Mucosa of rectum (tissue), 2 donors: ENCODE measurements around the gene TNS1.
"Not testable (repeated sequence)": the region's sequence is repeated elsewhere in the genome, so short reads cannot be mapped to it uniquely, and the experiment has no call there.

Source experiments
- H3K27ac ChIP-seq, 2 donors: one replicate each; pipeline ENCODE4 v1.7.0; 2013; ENCODE audit warnings: inconsistent platforms in 2 of 2, low read depth in 2 of 2, low read length in 2 of 2
- H3K27me3 ChIP-seq, 2 donors: one replicate each; pipeline ENCODE4 v1.7.0; 2013; ENCODE audit warnings: low read length in 2 of 2; ENCODE audit not compliant: control insufficient read depth in 2 of 2, insufficient read depth in 2 of 2
- H3K36me3 ChIP-seq, 2 donors: one replicate each; pipeline ENCODE4 v1.7.0; 2013; ENCODE audit warnings: low read length in 2 of 2; ENCODE audit not compliant: control insufficient read depth in 2 of 2, insufficient read depth in 2 of 2
- H3K4me1 ChIP-seq, 2 donors: one replicate each; pipeline ENCODE4 v1.7.0; 2013; ENCODE audit warnings: low read length in 2 of 2, mild to moderate bottlenecking in 1 of 2; ENCODE audit not compliant: control insufficient read depth in 2 of 2, insufficient read depth in 2 of 2
- H3K4me3 ChIP-seq, 2 donors: one replicate each; pipeline ENCODE4 v1.7.0; 2013; ENCODE audit warnings: low read length in 2 of 2
- H3K9ac ChIP-seq, 2 donors: one replicate each; pipeline ENCODE4 v1.7.0; 2013; ENCODE audit warnings: low read length in 2 of 2, low read depth in 1 of 2, mild to moderate bottlenecking in 1 of 2
- H3K9me3 ChIP-seq, 2 donors: one replicate each; pipeline ENCODE4 v1.7.0; 2013; ENCODE audit warnings: low read length in 2 of 2; ENCODE audit not compliant: control insufficient read depth in 2 of 2
- donor health status: healthy.
- donor health status: Normal muscosa, but diverticular disease.

TNS1 gene

GRCh38 chr2:218002845-218003180 is at the start of gene TNS1:
Gene TNS1 (minus strand): TSS chr2:218002995. CDS start chr2:218002872, 123 bp downstream.
- Histone ChIP-seq H3K27ac (peak within 1 kb of the TSS; percentile 45 to 52), H3K4me3 (peak within 1 kb of the TSS in 1 of 2 donors; percentile 34), H3K36me3 (no peaks in the 10 kb centered on the region), H3K27me3 (no peaks in the 10 kb centered on the region), H3K4me1 (no peaks in the 10 kb centered on the region), H3K9ac (peak within 1 kb of the TSS in 1 of 2 donors; percentile 23), H3K9me3 (no peaks in the 10 kb centered on the region)

GRCh38 chr2:218051903-218052302 is 49.1 kb upstream of the TNS1 start:
- Histone ChIP-seq H3K36me3 (no peaks in the 10 kb centered on the region), H3K27me3 (no peaks in the 10 kb centered on the region), H3K9me3 (no peaks in the 10 kb centered on the region), H3K9ac (no peak overlapping the region), H3K27ac (no peak overlapping the region), H3K4me3 (no peak overlapping the region), H3K4me1 (no peaks in the 10 kb centered on the region)

- H3K9me3 ChIP-seq = no peaks in the 10 kb centered on the region
- H3K36me3 ChIP-seq = no peaks in the 10 kb centered on the region
- H3K27ac ChIP-seq = no peak overlapping the region
- H3K27me3 ChIP-seq = no peaks in the 10 kb centered on the region
- no peak overlapping the region for H3K9ac ChIP-seq
- H3K4me3 ChIP-seq = no peak overlapping the region
- no peaks in the 10 kb centered on the region for H3K4me1 ChIP-seq
Observed at GRCh38 chr2:218047536-218048225, 44.9 kb upstream of the TNS1 start.

- H3K27ac ChIP-seq = no peak overlapping the region
- no peaks in the 10 kb centered on the region for H3K27me3 ChIP-seq
- H3K4me3 ChIP-seq = no peak overlapping the region
- H3K4me1 ChIP-seq = no peaks in the 10 kb centered on the region
- H3K9ac ChIP-seq = no peak overlapping the region
- H3K9me3 ChIP-seq = no peaks in the 10 kb centered on the region
- H3K36me3 ChIP-seq = no peaks in the 10 kb centered on the region
Observed at GRCh38 chr2:218046238-218046637, 43.4 kb upstream of the TNS1 start.

GRCh38 chr2:218044599-218044998 is 41.8 kb upstream of the TNS1 start:
- not testable (repeated sequence) for H3K36me3 ChIP-seq, H3K9me3 ChIP-seq, H3K27me3 ChIP-seq, H3K4me3 ChIP-seq, H3K4me1 ChIP-seq, H3K9ac ChIP-seq, H3K27ac ChIP-seq

GRCh38 chr2:218043701-218044109 is 40.9 kb upstream of the TNS1 start:
- peaks cover 0 to 5% of the 10 kb centered on the region in 2 donors for H3K27me3 ChIP-seq
- no peaks in the 10 kb centered on the region for H3K9me3 ChIP-seq
- no peaks in the 10 kb centered on the region for H3K36me3 ChIP-seq
- H3K27ac ChIP-seq = no peak overlapping the region
- H3K4me3 ChIP-seq = no peak overlapping the region
- H3K4me1 ChIP-seq = no peaks in the 10 kb centered on the region
- H3K9ac ChIP-seq = no peak overlapping the region

GRCh38 chr2:218043100-218043499 is 40.3 kb upstream of the TNS1 start:
- peaks cover 0 to 5% of the 10 kb centered on the region in 2 donors for H3K27me3 ChIP-seq
- no peaks in the 10 kb centered on the region for H3K4me1 ChIP-seq
- H3K9me3 ChIP-seq = no peaks in the 10 kb centered on the region
- no peaks in the 10 kb centered on the region for H3K36me3 ChIP-seq
- H3K9ac ChIP-seq = no peak overlapping the region
- no peak overlapping the region for H3K4me3 ChIP-seq
- H3K27ac ChIP-seq = no peak overlapping the region

GRCh38 chr2:218041302-218042168 is 38.7 kb upstream of the TNS1 start:
- no peak overlapping the region for H3K9ac ChIP-seq
- H3K27me3 ChIP-seq = peaks cover 0 to 5% of the 10 kb centered on the region in 2 donors
- H3K4me3 ChIP-seq = no peak overlapping the region
- no peaks in the 10 kb centered on the region for H3K9me3 ChIP-seq
- H3K27ac ChIP-seq = no peak overlapping the region
- no peaks in the 10 kb centered on the region for H3K4me1 ChIP-seq
- no peaks in the 10 kb centered on the region for H3K36me3 ChIP-seq

- H3K36me3 ChIP-seq = no peaks in the 10 kb centered on the region
- H3K4me3 ChIP-seq = no peak overlapping the region
- H3K27ac ChIP-seq = no peak overlapping the region
- H3K27me3 ChIP-seq = peaks cover 0 to 5% of the 10 kb centered on the region in 2 donors
- no peaks in the 10 kb centered on the region for H3K4me1 ChIP-seq
- no peaks in the 10 kb centered on the region for H3K9me3 ChIP-seq
- no peak overlapping the region for H3K9ac ChIP-seq
Observed at GRCh38 chr2:218040883-218041282, 38.1 kb upstream of the TNS1 start.

- no peaks in the 10 kb centered on the region for H3K36me3 ChIP-seq
- no peak overlapping the region for H3K9ac ChIP-seq
- H3K4me1 ChIP-seq = no peaks in the 10 kb centered on the region
- no peak overlapping the region for H3K4me3 ChIP-seq
- no peak overlapping the region for H3K27ac ChIP-seq
- H3K27me3 ChIP-seq = peaks cover 0 to 9% of the 10 kb centered on the region in 2 donors
- H3K9me3 ChIP-seq = no peaks in the 10 kb centered on the region
Observed at GRCh38 chr2:218039171-218039570, 36.4 kb upstream of the TNS1 start.
